Measurements from ENCODE around the gene MAGI2.

Gene MAGI2

DNA sequence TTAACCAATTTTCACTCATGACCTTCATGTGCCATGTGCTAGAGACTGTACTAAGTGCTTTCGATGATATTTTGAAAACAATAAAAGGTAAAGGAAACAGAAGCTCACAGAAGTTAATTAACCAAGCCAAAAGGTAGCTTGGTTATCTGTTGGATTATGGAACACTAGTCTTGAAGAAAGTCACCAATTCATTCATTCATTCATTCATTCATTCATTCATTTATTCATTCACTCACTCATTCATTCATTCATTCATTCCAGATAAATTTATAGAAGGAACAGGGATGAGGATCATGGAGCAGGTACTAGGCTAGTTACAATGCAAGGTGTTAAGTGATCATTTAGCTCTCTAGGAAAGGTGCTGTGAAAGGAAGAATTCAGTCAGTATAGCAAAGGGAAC is 322.8 kb downstream of the MAGI2 start:
- no peak overlapping the region for H3K9ac ChIP-seq (ENCODE audit: low read length in 2 of 2)
- no peak overlapping the region for H3K4me3 ChIP-seq (ENCODE audit: low read length in 2 of 2)
- H3K36me3 ChIP-seq (ENCODE audit: control insufficient read depth in 2 of 2, insufficient read depth in 2 of 2, low read length in 2 of 2): no peaks in the 10 kb centered on the region
- H3K9me3 ChIP-seq (ENCODE audit: control insufficient read depth in 2 of 2, low read length in 2 of 2): no peaks in the 10 kb centered on the region
- H3K27me3 ChIP-seq (ENCODE audit: control insufficient read depth in 1 of 2, insufficient read depth in 2 of 2, low read length in 2 of 2): no peaks in the 10 kb centered on the region
- H3K27ac ChIP-seq (ENCODE audit: low read length): no peak overlapping the region
- H3K4me1 ChIP-seq (ENCODE audit: control insufficient read depth, insufficient read depth, low read length): no peaks in the 10 kb centered on the region

DNA sequence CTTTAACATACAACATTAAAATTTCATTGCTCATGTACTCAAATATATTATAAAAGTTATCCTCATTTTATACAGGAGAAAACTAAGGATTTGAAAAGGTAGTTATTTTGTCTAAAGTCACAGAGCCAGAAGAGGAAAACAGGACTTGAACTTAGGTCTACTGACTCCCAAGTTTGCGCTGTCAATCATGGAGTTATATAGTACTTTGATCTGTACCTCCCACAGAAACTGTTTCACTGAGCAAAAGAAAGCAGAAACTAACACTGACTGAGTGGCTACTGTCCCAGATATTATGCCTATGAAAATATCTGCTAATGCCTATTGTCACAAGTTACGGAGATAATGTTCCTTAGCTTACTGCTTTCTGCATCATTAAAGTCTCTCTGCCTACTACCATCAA is 329.1 kb downstream of the MAGI2 start:
- Histone ChIP-seq H3K27ac (ENCODE audit: low read length) (no peak overlapping the region), H3K27me3 (ENCODE audit: control insufficient read depth in 1 of 2, insufficient read depth in 2 of 2, low read length in 2 of 2) (no peaks in the 10 kb centered on the region), H3K9ac (ENCODE audit: low read length in 2 of 2) (no peak overlapping the region), H3K4me1 (ENCODE audit: control insufficient read depth, insufficient read depth, low read length) (no peaks in the 10 kb centered on the region), H3K4me3 (ENCODE audit: low read length in 2 of 2) (no peak overlapping the region), H3K36me3 (ENCODE audit: control insufficient read depth in 2 of 2, insufficient read depth in 2 of 2, low read length in 2 of 2) (no peaks in the 10 kb centered on the region), H3K9me3 (ENCODE audit: control insufficient read depth in 2 of 2, low read length in 2 of 2) (no peaks in the 10 kb centered on the region)

DNA sequence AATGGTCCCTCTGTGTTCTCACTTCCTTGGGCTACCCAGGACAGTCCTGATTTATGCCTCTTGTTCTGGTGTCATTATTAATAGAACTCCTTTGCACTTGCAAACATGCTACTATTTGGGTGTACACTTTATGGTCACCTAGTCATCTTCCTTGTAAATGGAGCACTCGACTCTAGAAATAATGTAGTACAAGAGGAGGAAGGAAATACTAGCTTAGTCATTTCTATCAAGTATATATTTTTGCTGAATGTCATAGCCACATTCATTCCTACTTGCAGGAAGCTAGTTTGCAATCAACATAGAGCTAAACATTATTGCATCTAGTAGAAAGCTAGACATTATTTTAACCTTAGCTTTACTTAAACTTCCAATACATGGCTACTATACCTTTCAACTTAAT is 335.3 kb downstream of the MAGI2 start:
- no peaks in the 10 kb centered on the region for H3K4me1 ChIP-seq (ENCODE audit: control insufficient read depth, insufficient read depth, low read length)

DNA sequence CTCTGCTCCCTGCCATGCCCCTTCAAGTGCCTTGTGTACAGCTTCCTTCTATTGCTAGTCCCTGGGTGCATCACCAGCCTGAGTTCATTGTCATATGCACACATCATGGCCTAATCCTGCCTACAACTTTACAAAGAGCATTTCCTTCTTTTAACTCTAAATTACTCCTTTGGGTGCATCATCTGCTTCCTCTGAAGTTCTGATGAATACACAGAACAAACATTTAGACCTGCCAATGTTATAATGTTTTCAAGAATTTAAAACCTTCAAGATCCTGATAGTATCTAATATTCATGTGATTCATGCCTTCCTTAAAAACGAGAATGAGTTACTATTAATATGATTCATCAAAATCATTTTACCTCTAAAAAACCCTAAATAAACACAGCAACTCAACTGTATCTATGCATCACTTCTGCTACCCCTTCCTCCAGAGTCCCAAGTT is 357.1 kb downstream of the MAGI2 start:
- Histone ChIP-seq H3K9me3 (ENCODE audit: control insufficient read depth in 2 of 2, low read length in 2 of 2) (no peaks in the 10 kb centered on the region), H3K27ac (ENCODE audit: low read length) (no peak overlapping the region), H3K27me3 (ENCODE audit: control insufficient read depth in 1 of 2, insufficient read depth in 2 of 2, low read length in 2 of 2) (no peaks in the 10 kb centered on the region), H3K9ac (ENCODE audit: low read length in 2 of 2) (no peak overlapping the region), H3K4me1 (ENCODE audit: control insufficient read depth, insufficient read depth, low read length) (no peaks in the 10 kb centered on the region), H3K4me3 (ENCODE audit: low read length in 2 of 2) (no peak overlapping the region), H3K36me3 (ENCODE audit: control insufficient read depth in 2 of 2, insufficient read depth in 2 of 2, low read length in 2 of 2) (no peaks in the 10 kb centered on the region)

More for the DNA sequence above, 335.3 kb downstream of the MAGI2 start:
- Histone ChIP-seq H3K36me3 (ENCODE audit: control insufficient read depth in 2 of 2, insufficient read depth in 2 of 2, low read length in 2 of 2) (no peaks in the 10 kb centered on the region), H3K9ac (ENCODE audit: low read length in 2 of 2) (no peak overlapping the region), H3K27me3 (ENCODE audit: control insufficient read depth in 1 of 2, insufficient read depth in 2 of 2, low read length in 2 of 2) (no peaks in the 10 kb centered on the region), H3K4me3 (ENCODE audit: low read length in 2 of 2) (no peak overlapping the region), H3K27ac (ENCODE audit: low read length) (no peak overlapping the region), H3K9me3 (ENCODE audit: control insufficient read depth in 2 of 2, low read length in 2 of 2) (no peaks in the 10 kb centered on the region)

DNA sequence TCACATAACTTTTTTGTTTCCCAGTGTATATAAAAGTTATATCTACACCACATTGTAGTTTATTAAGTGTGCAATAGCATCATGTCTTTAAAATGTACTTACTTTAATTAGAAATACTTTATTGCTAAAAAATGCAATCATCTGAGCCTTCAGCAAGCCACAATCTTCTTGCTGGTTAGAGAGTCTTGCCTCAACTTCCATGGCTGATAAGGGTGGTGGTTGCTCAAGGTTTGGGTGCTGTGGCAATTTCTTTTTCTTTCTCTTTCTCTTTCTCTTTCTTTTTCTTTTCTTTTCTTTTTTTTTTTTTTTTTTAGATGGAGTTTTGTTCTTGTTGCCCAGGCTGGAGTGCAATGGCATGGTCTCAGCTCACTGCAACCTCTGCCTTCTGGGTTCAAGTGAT is 360.0 kb downstream of the MAGI2 start:
- no peaks in the 10 kb centered on the region for H3K36me3 ChIP-seq (ENCODE audit: control insufficient read depth in 2 of 2, insufficient read depth in 2 of 2, low read length in 2 of 2)
- no peaks in the 10 kb centered on the region for H3K27me3 ChIP-seq (ENCODE audit: control insufficient read depth in 1 of 2, insufficient read depth in 2 of 2, low read length in 2 of 2)
- no peaks in the 10 kb centered on the region for H3K4me1 ChIP-seq (ENCODE audit: control insufficient read depth, insufficient read depth, low read length)
- H3K27ac ChIP-seq (ENCODE audit: low read length): no peak overlapping the region
- H3K9ac ChIP-seq (ENCODE audit: low read length in 2 of 2): no peak overlapping the region
- H3K4me3 ChIP-seq (ENCODE audit: low read length in 2 of 2): no peak overlapping the region
- peaks cover 2% of the 10 kb centered on the region in 2 donors for H3K9me3 ChIP-seq (ENCODE audit: control insufficient read depth in 2 of 2, low read length in 2 of 2)

DNA sequence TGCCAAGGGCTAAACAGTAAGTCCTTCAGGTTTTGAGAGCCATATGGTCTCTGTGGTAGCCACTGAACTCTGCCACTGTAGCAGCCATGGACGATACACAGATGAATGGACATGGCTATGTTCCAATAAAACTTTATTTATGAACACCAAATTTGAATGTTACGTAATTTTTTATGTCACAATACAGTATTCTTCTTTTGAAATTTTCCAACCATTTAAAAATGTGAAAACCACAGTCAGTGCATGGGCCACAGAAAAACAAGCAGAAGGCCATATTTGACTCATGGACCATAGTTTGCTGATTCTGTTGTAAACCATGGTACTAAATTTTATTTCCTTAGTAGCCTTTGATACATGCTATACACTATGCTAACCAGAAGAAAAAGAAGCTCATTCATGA is 361.8 kb downstream of the MAGI2 start:
- no peaks in the 10 kb centered on the region for H3K36me3 ChIP-seq (ENCODE audit: control insufficient read depth in 2 of 2, insufficient read depth in 2 of 2, low read length in 2 of 2)
- no peak overlapping the region for H3K27ac ChIP-seq (ENCODE audit: low read length)
- H3K9me3 ChIP-seq (ENCODE audit: control insufficient read depth in 2 of 2, low read length in 2 of 2): peaks cover 2% of the 10 kb centered on the region in 2 donors
- no peak overlapping the region for H3K4me3 ChIP-seq (ENCODE audit: low read length in 2 of 2)
- H3K9ac ChIP-seq (ENCODE audit: low read length in 2 of 2): no peak overlapping the region
- no peaks in the 10 kb centered on the region for H3K4me1 ChIP-seq (ENCODE audit: control insufficient read depth, insufficient read depth, low read length)
- H3K27me3 ChIP-seq (ENCODE audit: control insufficient read depth in 1 of 2, insufficient read depth in 2 of 2, low read length in 2 of 2): no peaks in the 10 kb centered on the region

DNA sequence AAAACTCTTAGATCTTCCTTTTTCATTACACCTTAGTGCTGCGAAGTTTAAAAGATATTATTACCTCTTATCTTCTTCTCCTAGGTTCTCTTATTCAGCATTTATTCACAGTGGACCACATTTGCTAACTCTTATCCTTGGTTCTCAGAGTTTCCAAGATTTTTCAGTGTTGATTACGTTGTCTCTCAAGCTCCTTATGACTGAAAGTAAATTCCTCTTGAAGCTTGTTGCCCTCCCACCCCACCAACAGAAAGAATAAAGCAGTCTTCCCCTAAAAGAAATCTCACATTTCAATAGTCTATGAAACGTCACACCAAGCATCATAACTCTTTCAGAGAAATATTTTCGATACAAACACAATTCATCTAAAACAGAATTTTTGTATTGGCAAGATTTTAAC is 362.5 kb downstream of the MAGI2 start:
- Histone ChIP-seq H3K27ac (ENCODE audit: low read length) (no peak overlapping the region), H3K4me1 (ENCODE audit: control insufficient read depth, insufficient read depth, low read length) (no peaks in the 10 kb centered on the region), H3K27me3 (ENCODE audit: control insufficient read depth in 1 of 2, insufficient read depth in 2 of 2, low read length in 2 of 2) (no peaks in the 10 kb centered on the region)

DNA sequence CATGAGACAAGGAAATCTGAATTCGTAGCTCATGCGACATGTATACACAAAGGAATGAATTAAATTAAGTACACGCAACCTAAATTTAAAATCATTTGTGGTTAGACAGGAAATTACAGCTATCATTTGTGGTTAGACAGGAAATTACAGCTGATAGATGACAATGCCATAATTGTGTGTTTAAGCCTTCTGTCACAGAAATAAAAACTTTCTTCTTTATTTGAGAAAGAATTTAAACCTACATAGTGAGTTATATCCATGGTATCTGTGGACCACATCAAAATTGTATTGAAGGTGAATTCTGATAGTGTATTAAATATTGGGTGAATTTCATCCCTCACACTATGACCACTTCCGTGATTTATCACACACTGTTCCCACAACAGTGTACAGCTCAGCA is 362.9 kb downstream of the MAGI2 start:
- no peaks in the 10 kb centered on the region for H3K27me3 ChIP-seq (ENCODE audit: control insufficient read depth in 1 of 2, insufficient read depth in 2 of 2, low read length in 2 of 2)
- H3K4me1 ChIP-seq (ENCODE audit: control insufficient read depth, insufficient read depth, low read length): no peaks in the 10 kb centered on the region
- H3K9ac ChIP-seq (ENCODE audit: low read length in 2 of 2): no peak overlapping the region
- no peak overlapping the region for H3K4me3 ChIP-seq (ENCODE audit: low read length in 2 of 2)
- H3K36me3 ChIP-seq (ENCODE audit: control insufficient read depth in 2 of 2, insufficient read depth in 2 of 2, low read length in 2 of 2): no peaks in the 10 kb centered on the region
- H3K27ac ChIP-seq (ENCODE audit: low read length): no peak overlapping the region
- H3K9me3 ChIP-seq (ENCODE audit: control insufficient read depth in 2 of 2, low read length in 2 of 2): peaks cover 2% of the 10 kb centered on the region in 2 donors

More for the DNA sequence above, 362.5 kb downstream of the MAGI2 start:
- Histone ChIP-seq H3K36me3 (ENCODE audit: control insufficient read depth in 2 of 2, insufficient read depth in 2 of 2, low read length in 2 of 2) (no peaks in the 10 kb centered on the region), H3K9ac (ENCODE audit: low read length in 2 of 2) (no peak overlapping the region), H3K4me3 (ENCODE audit: low read length in 2 of 2) (no peak overlapping the region), H3K9me3 (ENCODE audit: control insufficient read depth in 2 of 2, low read length in 2 of 2) (peaks cover 2% of the 10 kb centered on the region in 2 donors)

DNA sequence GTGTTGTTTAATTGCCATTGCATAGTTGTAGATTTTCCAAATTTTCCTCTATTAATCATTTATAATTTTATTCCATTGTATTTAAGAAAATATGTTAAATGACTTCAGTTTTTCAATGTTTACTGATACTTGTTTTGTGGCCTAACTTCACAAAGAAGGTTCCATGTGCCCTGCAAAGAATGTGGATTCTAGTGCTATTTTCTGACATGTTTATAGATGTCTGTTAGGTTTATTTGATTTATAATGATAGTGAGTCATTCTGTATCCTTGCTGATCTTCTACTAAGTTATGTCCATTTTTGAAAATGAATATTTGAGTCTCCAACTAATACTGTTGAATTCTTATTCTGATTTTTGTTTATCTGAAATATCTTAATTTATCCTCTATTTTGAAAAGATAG is 369.0 kb downstream of the MAGI2 start:
- H3K9me3 ChIP-seq (ENCODE audit: control insufficient read depth in 2 of 2, low read length in 2 of 2): no peaks in the 10 kb centered on the region
- no peak overlapping the region for H3K9ac ChIP-seq (ENCODE audit: low read length in 2 of 2)
- H3K36me3 ChIP-seq (ENCODE audit: control insufficient read depth in 2 of 2, insufficient read depth in 2 of 2, low read length in 2 of 2): no peaks in the 10 kb centered on the region
- H3K27me3 ChIP-seq (ENCODE audit: control insufficient read depth in 1 of 2, insufficient read depth in 2 of 2, low read length in 2 of 2): no peaks in the 10 kb centered on the region
- H3K27ac ChIP-seq (ENCODE audit: low read length): no peak overlapping the region
- H3K4me1 ChIP-seq (ENCODE audit: control insufficient read depth, insufficient read depth, low read length): no peaks in the 10 kb centered on the region
- H3K4me3 ChIP-seq (ENCODE audit: low read length in 2 of 2): no peak overlapping the region

DNA sequence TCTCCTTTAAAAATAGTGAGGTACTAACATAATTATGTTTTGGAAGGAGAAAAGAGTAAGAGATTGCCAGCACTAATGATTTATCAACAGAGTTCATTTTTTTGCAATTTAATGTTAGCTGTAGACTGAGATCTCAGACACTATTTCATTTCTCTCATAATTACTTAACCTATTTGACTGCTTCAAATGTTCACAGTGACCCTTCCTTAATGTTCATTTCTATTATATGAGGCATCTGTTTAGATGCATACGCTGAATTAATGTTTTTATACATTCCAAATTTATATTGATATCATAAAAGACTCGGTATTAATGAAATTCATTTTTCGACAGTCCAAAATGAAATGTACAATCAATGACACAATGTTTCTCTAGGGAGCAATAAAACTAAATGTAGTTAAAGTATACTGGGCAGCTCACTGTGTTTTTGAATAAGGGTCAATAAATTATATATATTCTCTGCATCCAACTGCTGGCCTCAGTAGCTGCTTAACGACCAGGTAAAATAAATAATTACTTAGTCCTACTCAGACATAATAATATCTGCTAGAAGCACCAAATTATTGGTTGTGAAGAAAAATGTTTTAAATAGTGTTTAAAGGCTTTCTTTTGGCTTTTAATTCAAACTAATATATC is 373.4 kb downstream of the MAGI2 start:
- Histone ChIP-seq H3K27me3 (ENCODE audit: control insufficient read depth in 1 of 2, insufficient read depth in 2 of 2, low read length in 2 of 2) (no peaks in the 10 kb centered on the region), H3K4me1 (ENCODE audit: control insufficient read depth, insufficient read depth, low read length) (no peaks in the 10 kb centered on the region), H3K4me3 (ENCODE audit: low read length in 2 of 2) (no peak overlapping the region), H3K27ac (ENCODE audit: low read length) (no peak overlapping the region), H3K9me3 (ENCODE audit: control insufficient read depth in 2 of 2, low read length in 2 of 2) (no peaks in the 10 kb centered on the region), H3K9ac (ENCODE audit: low read length in 2 of 2) (no peak overlapping the region), H3K36me3 (ENCODE audit: control insufficient read depth in 2 of 2, insufficient read depth in 2 of 2, low read length in 2 of 2) (no peaks in the 10 kb centered on the region)

DNA sequence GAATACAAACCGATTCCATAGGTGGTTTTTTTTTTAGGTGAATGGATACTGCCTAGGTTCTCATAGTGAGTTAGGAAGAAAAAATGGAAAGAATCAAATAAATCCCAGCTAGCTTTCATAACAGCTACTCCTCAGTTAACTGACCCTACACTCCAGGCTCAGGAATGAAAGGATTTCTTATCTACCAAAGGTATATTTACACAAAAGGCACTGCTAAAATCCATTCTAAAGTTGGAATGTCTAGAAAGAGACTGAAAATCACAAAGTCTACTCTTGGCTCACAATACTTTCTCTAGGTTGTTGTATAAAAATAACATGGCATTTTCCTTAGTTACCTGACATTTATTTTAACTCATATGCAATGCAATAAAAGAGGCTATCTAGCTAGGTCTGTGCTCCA is 375.2 kb downstream of the MAGI2 start:
- H3K27ac ChIP-seq (ENCODE audit: low read length): no peak overlapping the region
- H3K4me1 ChIP-seq (ENCODE audit: control insufficient read depth, insufficient read depth, low read length): no peaks in the 10 kb centered on the region
- no peaks in the 10 kb centered on the region for H3K9me3 ChIP-seq (ENCODE audit: control insufficient read depth in 2 of 2, low read length in 2 of 2)
- no peaks in the 10 kb centered on the region for H3K27me3 ChIP-seq (ENCODE audit: control insufficient read depth in 1 of 2, insufficient read depth in 2 of 2, low read length in 2 of 2)
- H3K4me3 ChIP-seq (ENCODE audit: low read length in 2 of 2): no peak overlapping the region
- no peaks in the 10 kb centered on the region for H3K36me3 ChIP-seq (ENCODE audit: control insufficient read depth in 2 of 2, insufficient read depth in 2 of 2, low read length in 2 of 2)
- no peak overlapping the region for H3K9ac ChIP-seq (ENCODE audit: low read length in 2 of 2)
